GM21723 (cell line): ENCODE results near the gene NDE1.
A peak's percentile ranks its signal among the peaks of the same experiment; 100 is the strongest.
"Not testable (repeated sequence)": the region's sequence is repeated elsewhere in the genome, so short reads cannot be mapped to it uniquely, and the experiment has no call there.

ENCODE experiments used
- ATAC-seq: cut with Tn5 transposase; IDR thresholded peaks from one replicate; pipeline ENCODE4 v1.9.1; 2021; ENCODE audit warnings: mild to moderate bottlenecking, moderate library complexity; ENCODE audit not compliant: unreplicated experiment

Gene NDE1

DNA sequence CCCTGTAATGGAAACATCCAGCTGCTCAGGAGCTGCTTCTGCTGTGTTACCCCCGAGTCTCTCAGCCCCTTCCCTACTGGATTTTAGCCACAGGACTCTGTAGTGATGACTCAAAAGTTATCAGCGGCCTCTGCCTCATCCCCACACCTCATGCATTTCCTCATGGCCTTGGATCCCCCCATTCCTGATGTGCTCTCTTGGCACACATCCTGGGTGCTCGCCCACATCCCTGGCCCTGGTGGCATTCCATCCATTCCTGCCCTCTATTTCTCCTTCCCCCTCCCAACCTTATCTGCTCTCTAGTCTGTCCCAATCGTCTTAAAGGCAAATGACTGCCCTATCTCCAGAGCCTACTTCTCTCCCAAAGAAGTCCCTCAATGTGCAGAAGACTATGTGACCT lies 31.7 kb upstream of the NDE1 start:
- ATAC-seq, result no peak

DNA sequence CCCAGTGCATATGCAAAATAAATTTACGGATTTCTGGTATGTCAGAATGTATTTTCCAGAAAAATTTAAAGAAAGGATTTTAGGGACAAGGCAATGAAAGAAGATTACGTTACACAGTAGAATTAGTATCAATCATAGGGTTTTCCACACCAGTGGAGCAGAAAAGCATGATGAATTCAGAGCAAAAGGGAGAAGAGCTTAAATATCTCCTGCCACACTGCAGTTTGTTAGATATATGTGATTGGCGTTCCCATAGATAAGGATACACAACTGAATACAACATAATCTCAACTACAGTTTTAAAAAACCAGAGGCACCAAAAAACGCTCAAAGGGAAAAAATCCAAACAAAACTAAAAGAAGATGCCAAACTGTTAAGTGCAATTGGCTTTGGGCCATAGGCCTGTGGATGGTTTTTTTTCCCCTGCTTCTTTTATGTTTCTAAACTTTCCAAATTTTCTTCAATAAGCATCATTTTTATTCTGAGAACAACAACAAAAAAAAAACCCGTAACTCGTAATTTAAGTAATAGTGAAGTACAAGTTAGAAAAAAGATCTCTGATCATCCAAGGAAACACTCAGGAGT lies 29.3 kb upstream of the NDE1 start:
- no peak for ATAC-seq

GRCh38 chr16:15621456-15621855 lies 28.6 kb upstream of the NDE1 start:
- no peak for ATAC-seq

DNA sequence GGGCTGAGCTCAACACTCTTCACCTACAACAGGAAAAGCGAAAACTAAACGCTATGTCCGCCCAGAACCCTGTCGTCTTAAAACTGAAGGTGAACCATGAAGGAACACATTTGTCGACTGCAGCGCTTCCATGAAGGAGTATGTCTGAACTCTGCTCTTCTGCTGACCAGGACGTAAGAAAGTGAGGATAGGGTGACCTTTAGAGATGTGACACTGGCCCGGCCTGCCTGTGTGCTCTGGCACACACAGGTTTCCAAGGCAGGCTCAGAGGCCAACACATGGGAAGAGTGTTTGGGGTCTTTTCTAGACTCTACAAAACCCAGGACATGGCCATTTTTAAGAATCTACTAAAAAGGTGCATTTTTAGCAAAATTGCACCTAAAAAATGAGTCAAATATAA lies 28.2 kb upstream of the NDE1 start:
- ATAC-seq, result no peak

- ATAC-seq, result no peak
These were observed 18.2 kb upstream of the NDE1 start for GRCh38 chr16:15631730-15632409.

- no peak for ATAC-seq
These were observed 14.1 kb upstream of the NDE1 start for GRCh38 chr16:15635926-15636325.

DNA sequence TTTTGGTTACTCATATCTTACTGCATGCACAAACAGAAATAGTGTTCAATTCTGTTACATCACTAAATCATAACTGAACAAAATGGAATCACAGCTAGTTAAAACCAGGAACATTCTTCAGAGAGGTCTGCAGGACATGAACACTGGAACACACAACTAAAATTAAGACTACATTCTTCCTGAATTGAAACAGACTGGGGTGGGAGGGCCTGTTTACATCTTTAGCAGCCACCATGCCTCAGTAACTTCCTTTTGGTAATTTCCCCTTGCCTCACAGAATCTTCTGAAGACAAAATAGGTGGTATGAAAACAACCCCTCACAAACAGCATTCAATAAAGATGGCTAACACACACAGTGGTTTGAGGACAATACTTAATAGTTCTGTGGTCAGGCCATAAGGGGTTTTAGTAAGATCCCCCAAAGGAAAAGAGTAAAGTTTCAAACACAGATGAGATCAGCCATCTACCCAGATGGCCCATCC lies 13.6 kb upstream of the NDE1 start:
- ATAC-seq, result no peak

GRCh38 chr16:15639061-15639568 lies 10.9 kb upstream of the NDE1 start:
- no peak for ATAC-seq

- ATAC-seq, result no peak
These were observed 9.1 kb upstream of the NDE1 start for GRCh38 chr16:15640966-15641365.

GRCh38 chr16:15641753-15642556 lies 8.1 kb upstream of the NDE1 start:
- no peak for ATAC-seq

- peak; percentile 57 for ATAC-seq
These were observed 7.4 kb upstream of the NDE1 start for GRCh38 chr16:15642557-15643047.

DNA sequence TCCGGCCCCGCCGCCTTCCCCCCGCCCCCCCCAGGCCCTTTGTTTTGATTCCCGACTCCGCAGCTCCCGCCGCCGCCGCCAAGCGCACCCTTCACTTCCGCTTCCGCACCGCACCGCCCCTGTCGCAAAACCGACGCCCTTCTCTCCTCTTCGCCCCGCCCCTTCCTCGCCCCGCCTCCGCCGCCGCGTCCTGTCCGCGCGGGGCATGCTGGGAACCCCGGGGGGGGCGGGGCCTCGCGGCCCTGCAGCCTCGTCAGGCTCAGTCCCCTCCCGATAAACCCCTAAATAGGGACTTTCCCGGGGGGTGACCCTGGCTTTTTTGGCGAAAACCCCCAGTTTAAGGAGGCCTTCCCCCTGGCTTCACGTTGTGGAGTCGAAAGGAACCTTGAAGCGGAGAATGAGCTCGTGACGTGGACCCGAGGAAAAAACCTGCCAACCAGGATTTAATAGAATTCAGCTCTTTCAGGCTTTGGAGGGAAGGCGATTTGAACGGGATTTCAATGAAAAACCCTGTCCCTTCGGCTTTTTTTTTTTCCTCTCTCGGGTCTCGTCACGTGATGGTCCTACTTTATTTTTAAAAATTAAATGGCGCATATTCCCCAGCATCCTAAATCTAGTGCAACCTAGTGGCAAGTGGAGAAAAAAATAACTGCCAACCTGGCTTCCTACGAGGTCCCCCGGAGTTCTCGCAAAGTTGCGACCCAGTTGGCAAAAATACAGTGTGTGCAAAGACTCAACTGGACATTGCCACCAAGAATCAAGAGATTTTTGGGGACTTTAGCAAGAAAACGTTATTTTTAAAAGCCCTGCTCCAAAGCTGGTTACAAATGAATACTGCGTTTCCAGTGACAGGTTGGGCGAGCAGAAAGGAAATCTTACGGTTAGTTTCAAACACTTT lies 6.7 kb upstream of the NDE1 start, which contains the start of gene MARF1:
Gene MARF1 (minus strand): TSS at position 107 of the 898 bp plus-strand sequence. CDS start 3,921 bp downstream, outside the sequence.
- peak; percentile 37 for ATAC-seq

GRCh38 chr16:15643946-15644250 lies 6.1 kb upstream of the NDE1 start:
- no peak for ATAC-seq

DNA sequence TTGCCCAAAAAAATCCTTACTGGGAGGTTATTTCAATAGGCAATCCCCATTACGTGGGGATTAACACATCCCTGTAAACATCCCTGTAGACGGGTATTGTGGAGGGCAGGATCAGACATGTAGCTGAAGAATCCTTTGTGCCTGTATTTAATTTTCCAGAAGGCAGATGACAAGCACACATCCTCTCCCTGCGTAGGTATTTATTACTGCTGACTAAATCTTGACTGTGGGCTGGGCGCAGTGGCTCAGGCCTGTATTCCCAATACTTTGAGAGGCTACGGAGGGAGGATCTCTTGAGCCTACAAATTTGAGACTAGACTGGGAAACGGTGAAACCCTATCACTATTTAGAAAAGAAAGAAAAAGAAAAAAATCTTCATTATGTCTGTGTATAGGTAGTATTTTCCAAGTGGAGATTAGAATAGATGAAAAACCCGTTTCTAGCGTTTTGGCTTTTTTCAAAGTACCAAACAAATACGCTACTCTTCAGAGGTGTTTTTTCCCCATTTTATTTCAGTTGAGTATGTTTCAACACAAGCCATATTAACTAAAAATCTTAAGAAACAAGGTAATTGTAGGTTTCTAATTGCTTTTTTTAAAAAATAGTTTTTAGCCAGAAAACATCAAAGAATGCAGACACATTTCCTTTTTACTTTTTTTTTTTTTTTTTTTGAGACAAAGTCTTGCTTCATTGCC lies 5.6 kb upstream of the NDE1 start:
- no peak for ATAC-seq

- ATAC-seq, result not testable (repeated sequence)
These were observed 5.0 kb upstream of the NDE1 start for GRCh38 chr16:15644962-15645465.

GRCh38 chr16:15646557-15647293 lies 3.3 kb upstream of the NDE1 start:
- ATAC-seq, result not testable (repeated sequence)

- ATAC-seq, result no peak
These were observed 2.6 kb upstream of the NDE1 start for GRCh38 chr16:15647294-15648014.

GRCh38 chr16:15648135-15648730 lies 1.8 kb upstream of the NDE1 start:
- no peak for ATAC-seq
